ENCODE results near the gene TSHZ3.

- TF ChIP-seq EZH2 (IDR thresholded peaks at IDR 0.05; ENCODE audit: borderline replicate concordance, insufficient read depth, low read length, poor library complexity, severe bottlenecking): no peak
- no peak for TF ChIP-seq CTCF (IDR thresholded peaks at IDR 0.05; ENCODE audit: poor library complexity, severe bottlenecking)
Observed at GRCh38 chr19:31334849-31335624, 14.2 kb downstream of the TSHZ3 start.
